Tibial nerve (tissue), 4 donors: ENCODE measurements around the gene ZMYND8. TPM values are rescaled to one million over a fixed set of nuclear protein-coding genes. Genes with fewer than 3 reads are reported as not detected.

Experiments
- DNase-seq, 2 donors: peaks; one replicate each; pipeline ENCODE4 v3.0.0-alpha.2; 2019; ENCODE audit warnings: low spot score in 2 of 2
- H3K27ac ChIP-seq, 4 donors: fragments of 200-600 bp; sonication (generic) in 3 of 4; one replicate each; pipeline ENCODE4 v1.5.1; 2017 to 2019; ENCODE audit warnings: mild to moderate bottlenecking in 1 of 4
- H3K27me3 ChIP-seq, 2 donors: fragments of 200-600 bp; sonication (generic) in 1 of 2; one replicate each; pipeline versions ENCODE4 v1.5.1 to v1.6.0; 2017 to 2019
- H3K36me3 ChIP-seq, 3 donors: fragments of 200-600 bp; sonication (generic); one replicate each; pipeline ENCODE4 v1.5.1; 2018 to 2019
- H3K4me1 ChIP-seq, 4 donors: fragments of 200-600 bp; sonication (generic) in 3 of 4; one replicate each; pipeline ENCODE4 v1.5.1; 2017 to 2019
- H3K4me3 ChIP-seq, 4 donors: fragments of 200-600 bp; sonication (generic) in 3 of 4; one replicate each; pipeline ENCODE4 v1.5.1; 2017 to 2019; ENCODE audit warnings: mild to moderate bottlenecking in 1 of 4, moderate library complexity in 1 of 4
- H3K9me3 ChIP-seq, 4 donors: fragments of 200-600 bp; sonication (generic) in 3 of 4; one replicate each; pipeline ENCODE4 v1.5.1; 2017 to 2019
- CTCF ChIP-seq, 5 experiments: fragments of 200-600 bp in 3 of 5; fragments of 450-650 bp in 2 of 5; sonication (generic) in 3 of 5; IDR thresholded peaks; one replicate each; pipeline ENCODE4 v1.5.1; 2016 to 2019; ENCODE audit warnings: antibody characterized with exemption in 5 of 5, mild to moderate bottlenecking in 3 of 5, moderate library complexity in 2 of 5
- EP300 ChIP-seq, 2 donors: sonication (generic); formaldehyde crosslinking; IDR thresholded peaks; one replicate each; pipeline ENCODE4 v1.6.1; 2017; ENCODE audit warnings: antibody characterized with exemption in 2 of 2, mild to moderate bottlenecking in 1 of 2
- POLR2A ChIP-seq, 2 donors: fragments of 450-650 bp; IDR thresholded peaks; one replicate each; pipeline ENCODE4 v1.6.1; 2017; ENCODE audit warnings: antibody characterized with exemption in 2 of 2, mild to moderate bottlenecking in 2 of 2, moderate library complexity in 2 of 2
- WGBS, 2 donors: methylation state at CpG; one replicate each; pipeline ENCODE4 v1.1.5; 2018; 5-methylcytosine and 5-hydroxymethylcytosine counted together
- total RNA-seq, 4 donors: library from RNA; depleted of rRNA; stranded (reverse); fragments of >200 nt; gene quantifications; one replicate each; pipeline ENCODE4 v1.1.0, GENCODE V29; 2016

The ZMYND8 gene
- total RNA-seq, 4 donors from 2014 or later, result 45.3 to 69.9 (median 49.8) TPM

DNA sequence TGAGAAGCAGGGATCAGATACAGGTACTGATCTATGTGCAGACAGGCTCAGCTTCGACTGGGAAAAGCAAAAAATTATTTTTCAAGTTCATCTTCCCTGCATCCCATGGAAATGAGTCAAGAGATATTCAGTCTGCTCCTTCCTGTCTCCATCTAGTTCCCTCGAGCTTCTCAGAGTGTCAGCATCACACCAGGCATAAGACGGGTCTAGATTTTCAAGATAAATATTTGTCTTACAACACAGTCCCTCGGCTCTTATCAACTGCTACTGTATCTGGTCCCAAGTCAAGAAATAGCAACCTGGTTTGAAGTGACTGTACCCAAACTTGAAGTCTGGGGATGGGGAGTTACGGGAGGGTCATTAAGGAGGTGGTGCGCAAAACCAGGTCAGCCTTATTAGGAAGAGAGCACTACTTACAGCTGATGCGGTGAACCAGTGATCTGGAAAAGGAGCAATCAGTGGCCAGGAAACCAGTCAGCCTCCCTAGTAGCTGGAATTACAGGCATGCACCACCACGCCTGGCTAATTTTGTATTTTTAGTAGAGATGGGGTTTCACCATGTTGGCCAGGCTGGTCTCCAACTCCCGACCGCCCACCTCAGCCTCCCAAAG lies 29.7 kb downstream of the ZMYND8 start:
- 75 to 80% methylated on average over 10 of the region's 10 CpGs for WGBS, 2 donors
- Histone ChIP-seq H3K27me3 (no peaks in the 10 kb centered on the region), H3K9me3 (no peaks in the 10 kb centered on the region), H3K27ac (peak overlapping the region in 2 of 4 donors; percentile 28 to 54), H3K4me1 (peaks cover 0 to 64% (median 16%) of the 10 kb centered on the region in 4 donors), H3K36me3 (no peaks in the 10 kb centered on the region), H3K4me3 (no peak overlapping the region)
- DNase-seq, result no peak
- TF ChIP-seq POLR2A (IDR thresholded peaks at IDR 0.05), result no peak
- no peak for TF ChIP-seq CTCF (IDR thresholded peaks at IDR 0.05)
- no peak for TF ChIP-seq EP300 (IDR thresholded peaks at IDR 0.05)

DNA sequence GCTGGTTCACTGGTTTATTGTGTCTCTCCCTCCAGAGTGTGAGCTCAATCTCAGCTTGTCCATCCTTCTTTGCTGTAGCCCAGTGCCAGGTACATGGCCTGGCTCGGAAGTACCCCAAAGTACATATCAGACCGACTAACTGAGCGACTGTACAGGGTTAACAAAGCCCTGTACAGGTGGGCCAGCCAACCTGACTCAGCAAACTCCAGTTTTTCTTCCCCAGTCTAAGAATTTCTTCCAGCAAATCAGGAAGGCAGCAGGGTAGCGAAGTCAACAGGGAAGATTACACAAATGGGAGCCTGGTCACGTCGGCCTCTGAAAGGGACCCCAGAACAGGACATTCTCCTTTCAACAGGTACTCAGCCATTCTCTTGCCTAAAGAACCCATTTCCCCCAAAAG lies 31.3 kb downstream of the ZMYND8 start:
- TF ChIP-seq POLR2A (IDR thresholded peaks at IDR 0.05), result no peak
- no peak for TF ChIP-seq EP300 (IDR thresholded peaks at IDR 0.05)
- no peak for TF ChIP-seq CTCF (IDR thresholded peaks at IDR 0.05)
- 96% methylated on average over 6 of the region's 6 CpGs for WGBS, 2 donors
- peak overlapping the region in 1 of 4 donors; percentile 98 for H3K27ac ChIP-seq

DNA sequence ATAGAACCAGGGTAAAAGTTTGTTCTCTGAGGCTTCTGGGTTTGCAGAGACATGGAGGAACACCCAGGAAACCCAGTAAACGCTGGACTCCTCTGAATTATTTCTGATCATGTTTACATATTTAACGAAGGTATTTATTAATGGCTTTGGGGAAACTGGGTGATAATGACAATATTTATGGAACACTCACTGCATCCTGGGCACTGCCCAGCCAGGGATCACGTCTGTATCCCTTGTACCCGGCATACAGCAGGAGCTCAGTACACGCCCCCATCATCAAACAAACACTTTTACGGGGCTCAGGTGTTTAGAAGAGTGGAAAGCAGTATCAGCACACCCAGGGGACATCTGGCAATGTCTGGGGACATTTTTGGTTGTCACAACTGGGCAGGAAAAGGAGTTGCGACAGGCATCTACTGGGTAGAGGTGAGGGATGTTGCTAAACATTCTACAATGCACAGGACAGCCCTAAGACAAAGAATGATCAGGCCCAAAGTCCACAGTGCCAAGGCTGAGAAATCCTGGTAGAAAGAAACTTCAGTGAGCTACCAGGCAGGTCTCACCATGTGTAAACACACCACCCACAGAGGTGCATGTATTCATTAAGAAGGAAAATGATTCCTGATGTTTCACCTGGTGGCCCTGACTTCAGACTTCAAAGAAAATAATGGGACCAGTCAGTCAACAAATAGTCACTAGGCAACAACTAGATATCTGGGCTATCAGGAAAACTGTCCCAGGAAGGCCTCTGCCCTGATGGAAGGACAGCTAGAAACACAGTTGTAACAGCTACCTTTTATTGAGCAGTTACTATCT lies 35.3 kb downstream of the ZMYND8 start:
- H3K4me1 ChIP-seq, result peaks cover 11 to 78% (median 54%) of the 10 kb centered on the region in 4 donors
- DNase-seq, result no peak
- TF ChIP-seq EP300 (IDR thresholded peaks at IDR 0.05) (no peak), CTCF (IDR thresholded peaks at IDR 0.05) (no peak), POLR2A (IDR thresholded peaks at IDR 0.05) (no peak)

More for the DNA sequence above, 31.3 kb downstream of the ZMYND8 start:
- no peaks in the 10 kb centered on the region for H3K36me3 ChIP-seq
- H3K4me3 ChIP-seq, result no peak overlapping the region
- no peak for DNase-seq
- no peaks in the 10 kb centered on the region for H3K27me3 ChIP-seq
- peaks cover 7 to 65% (median 21%) of the 10 kb centered on the region in 4 donors for H3K4me1 ChIP-seq
- H3K9me3 ChIP-seq, result no peaks in the 10 kb centered on the region

GRCh38 chr20:47319517-47320252 lies 36.8 kb downstream of the ZMYND8 start:
- Histone ChIP-seq H3K27ac (peak overlapping the region; percentile 86 to 100 (median 96)), H3K9me3 (no peaks in the 10 kb centered on the region), H3K4me1 (peaks cover 11 to 90% (median 69%) of the 10 kb centered on the region in 4 donors), H3K36me3 (no peaks in the 10 kb centered on the region), H3K27me3 (no peaks in the 10 kb centered on the region), H3K4me3 (peak overlapping the region in 2 of 4 donors; percentile 24 to 43)
- TF ChIP-seq CTCF (IDR thresholded peaks at IDR 0.05) (no peak), POLR2A (IDR thresholded peaks at IDR 0.05) (no peak), EP300 (IDR thresholded peaks at IDR 0.05) (peak in 1 of 2 donors; percentile 46)
- no peak for DNase-seq
- 14 to 15% methylated on average over 14 to 17 of the region's 17 CpGs for WGBS, 2 donors

More for the DNA sequence above, 35.3 kb downstream of the ZMYND8 start:
- peak overlapping the region; percentile 86 to 100 (median 96) for H3K27ac ChIP-seq
- H3K27me3 ChIP-seq, result no peaks in the 10 kb centered on the region
- WGBS, 2 donors, result 85 to 91% methylated on average over 7 of the region's 7 CpGs
- H3K4me3 ChIP-seq, result no peak overlapping the region
- H3K36me3 ChIP-seq, result no peaks in the 10 kb centered on the region
- no peaks in the 10 kb centered on the region for H3K9me3 ChIP-seq
